Neuronal stem cell (in vitro differentiated cells): Measurements from ENCODE around the gene UNC5C.
A peak's percentile ranks its signal among the peaks of the same experiment; 100 is the strongest.

ENCODE experiments used
- DNase-seq: peaks from one replicate; pipeline ENCODE4 v3.0.0-alpha.2; 2013; ENCODE audit warnings: low spot score
- H2AFZ ChIP-seq: one replicate; pipeline ENCODE4 v1.6.1; 2013; ENCODE audit warnings: mild to moderate bottlenecking, low read length, inconsistent platforms
- H2AK5ac ChIP-seq: 2 replicates; pipeline ENCODE4 v1.6.1; 2013; ENCODE audit warnings: low read depth, mild to moderate bottlenecking, inconsistent platforms, low read length, moderate library complexity, mixed read lengths
- H2BK120ac ChIP-seq: 2 replicates; pipeline ENCODE4 v1.6.1; 2013; ENCODE audit warnings: low read depth, mild to moderate bottlenecking, inconsistent platforms, low read length, moderate library complexity, mixed read lengths
- H2BK12ac ChIP-seq: one replicate; pipeline ENCODE4 v1.6.1; 2013; ENCODE audit warnings: low read length, inconsistent platforms
- H2BK15ac ChIP-seq: 2 replicates; pipeline ENCODE4 v1.6.1; 2013; ENCODE audit warnings: mild to moderate bottlenecking, low read length, inconsistent platforms, mixed read lengths
- H2BK5ac ChIP-seq: one replicate; pipeline ENCODE4 v1.6.1; 2013; ENCODE audit warnings: inconsistent platforms, mild to moderate bottlenecking, low read length, moderate library complexity
- H3K14ac ChIP-seq: one replicate; pipeline ENCODE4 v1.6.1; 2013; ENCODE audit warnings: low read length, inconsistent platforms
- H3K18ac ChIP-seq: 2 replicates; pipeline ENCODE4 v1.6.1; 2013; ENCODE audit warnings: low read length, inconsistent platforms
- H3K23ac ChIP-seq: 2 replicates; pipeline ENCODE4 v1.6.1; 2013; ENCODE audit warnings: low read depth, mild to moderate bottlenecking, mixed read lengths, low read length, inconsistent platforms; ENCODE audit not compliant: poor library complexity
- H3K27ac ChIP-seq: replicated peaks from 3 replicates; pipeline ENCODE4 v1.5.1; 2013; ENCODE audit warnings: low read length, inconsistent platforms
- H3K27me3 ChIP-seq, 3 experiments: 2 replicates each; pipeline ENCODE4 v1.6.1; 2013; ENCODE audit warnings: low read length in 3 of 3, mild to moderate bottlenecking in 2 of 3, inconsistent platforms in 1 of 3, low read depth in 1 of 3, mixed read lengths in 1 of 3, moderate library complexity in 1 of 3; ENCODE audit not compliant: control insufficient read depth in 3 of 3, insufficient read depth in 3 of 3
- H3K36me3 ChIP-seq, 2 donors: replicated peaks in 1 of 2; 2 replicates each; pipeline ENCODE4 v1.6.1; 2013; ENCODE audit warnings: low read length in 2 of 2; ENCODE audit not compliant: control insufficient read depth in 2 of 2, insufficient read depth in 2 of 2
- H3K4ac ChIP-seq: 2 replicates; pipeline ENCODE4 v1.6.1; 2013; ENCODE audit warnings: inconsistent platforms, mild to moderate bottlenecking, low read length, moderate library complexity
- H3K4me1 ChIP-seq, 2 donors: 1 replicate in 1 of 2; 2 replicates in 1 of 2; pipeline ENCODE4 v1.6.1; 2013; ENCODE audit warnings: low read length in 2 of 2, low read depth in 1 of 2; ENCODE audit not compliant: control insufficient read depth in 2 of 2, insufficient read depth in 1 of 2
- H3K4me2 ChIP-seq: one replicate; pipeline ENCODE4 v1.6.1; 2013; ENCODE audit warnings: mild to moderate bottlenecking, low read length, inconsistent platforms; ENCODE audit not compliant: insufficient read depth, poor library complexity, severe bottlenecking
- H3K4me3 ChIP-seq, 2 donors: 2 replicates each; pipeline ENCODE4 v1.5.1; 2013; ENCODE audit warnings: low read length in 2 of 2, mild to moderate bottlenecking in 2 of 2, inconsistent platforms in 1 of 2, moderate library complexity in 1 of 2
- H3K79me1 ChIP-seq: one replicate; pipeline ENCODE4 v1.6.1; 2013; ENCODE audit warnings: low read depth, mild to moderate bottlenecking, inconsistent platforms, low read length, moderate library complexity
- H3K9ac ChIP-seq: one replicate; pipeline ENCODE4 v1.6.1; 2013; ENCODE audit warnings: mild to moderate bottlenecking, low read depth, low read length, inconsistent platforms; ENCODE audit not compliant: poor library complexity
- H3K9me3 ChIP-seq, 2 donors: replicated peaks in 1 of 2; 2 replicates each; pipeline versions ENCODE3 to v1.6.1; 2013; ENCODE audit warnings: low read length in 2 of 2, mild to moderate bottlenecking in 2 of 2, inconsistent platforms in 1 of 2, low read depth in 1 of 2, mixed read lengths in 1 of 2, moderate library complexity in 1 of 2; ENCODE audit not compliant: control insufficient read depth in 2 of 2, insufficient read depth in 1 of 2
- H4K8ac ChIP-seq: one replicate; pipeline ENCODE4 v1.6.1; 2013; ENCODE audit warnings: low read depth, mild to moderate bottlenecking, inconsistent platforms, low read length, moderate library complexity
- H4K91ac ChIP-seq: one replicate; pipeline ENCODE4 v1.6.1; 2013; ENCODE audit warnings: low read length, low read depth, mild to moderate bottlenecking, inconsistent platforms; ENCODE audit not compliant: poor library complexity
- WGBS, 2 donors: extraction: QIAGEN DNeasy Blood & Tissue Kit; methylation state at CpG; one replicate each; pipeline ENCODE4 v1.1.7; 2013; ENCODE audit warnings: missing lambda C conversion rate in 2 of 2, mixed read lengths in 1 of 2; ENCODE audit not compliant: insufficient read length in 2 of 2, insufficient replicate concordance in 1 of 2; ENCODE audit errors: extremely low coverage in 2 of 2; 5-methylcytosine and 5-hydroxymethylcytosine counted together

UNC5C gene

DNA sequence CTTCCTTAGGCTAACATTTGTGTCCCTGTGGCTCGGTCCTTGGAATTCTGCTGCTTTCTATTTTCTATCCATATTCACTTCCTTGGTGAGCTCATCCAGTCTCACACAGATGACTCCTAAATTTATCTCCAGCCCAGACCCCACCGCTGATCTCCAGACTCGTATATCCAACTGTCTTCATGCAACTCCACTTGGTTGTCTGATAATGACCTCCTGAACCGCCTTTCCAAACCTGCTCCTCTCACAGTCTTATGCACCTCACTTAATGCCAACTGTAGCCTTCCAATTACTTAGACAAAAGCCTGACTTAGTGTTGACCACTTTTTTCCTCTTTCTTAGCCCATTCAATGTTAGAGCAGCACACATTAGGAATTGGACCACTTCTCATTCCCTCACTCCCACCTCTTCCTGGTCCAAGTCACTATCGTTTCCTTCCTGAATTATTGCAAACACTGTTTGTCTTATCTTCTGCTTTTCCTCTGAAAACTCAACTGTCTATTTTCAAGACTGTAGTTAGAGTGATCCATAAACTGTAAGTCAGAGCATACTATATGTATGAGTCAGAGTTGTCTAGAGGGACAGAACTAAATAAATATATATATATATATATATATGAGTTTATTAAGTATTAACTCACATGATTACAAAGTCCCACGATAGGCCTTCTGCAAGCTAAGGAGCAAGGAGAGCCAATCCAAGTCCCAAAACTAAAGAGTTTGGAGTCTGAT is 292.5 kb downstream of the UNC5C start:
- Histone ChIP-seq H3K14ac (no peak overlapping the region), H4K8ac (no peak overlapping the region), H3K27me3 (no peaks in the 10 kb centered on the region), H3K27ac (no peak overlapping the region), H2BK5ac (no peak overlapping the region), H3K9ac (no peak overlapping the region), H3K18ac (no peak overlapping the region), H2BK12ac (no peak overlapping the region), H3K4me1 (peaks cover 0 to 3% of the 10 kb centered on the region in 2 donors), H3K23ac (no peak overlapping the region), H3K4me2 (no peak overlapping the region), H3K36me3 (no peaks in the 10 kb centered on the region), H2AFZ (peak overlapping the region; percentile 31), H2BK120ac (no peak overlapping the region), H3K79me1 (no peaks in the 10 kb centered on the region), H3K4ac (no peak overlapping the region), H2AK5ac (no peak overlapping the region), H3K9me3 (no peaks in the 10 kb centered on the region), H3K4me3 (no peak overlapping the region), H2BK15ac (no peak overlapping the region), H4K91ac (no peak overlapping the region)
- WGBS, 2 donors = no CpG with 5 or more reads among the region's 6 CpGs
- DNase-seq = no peak

DNA sequence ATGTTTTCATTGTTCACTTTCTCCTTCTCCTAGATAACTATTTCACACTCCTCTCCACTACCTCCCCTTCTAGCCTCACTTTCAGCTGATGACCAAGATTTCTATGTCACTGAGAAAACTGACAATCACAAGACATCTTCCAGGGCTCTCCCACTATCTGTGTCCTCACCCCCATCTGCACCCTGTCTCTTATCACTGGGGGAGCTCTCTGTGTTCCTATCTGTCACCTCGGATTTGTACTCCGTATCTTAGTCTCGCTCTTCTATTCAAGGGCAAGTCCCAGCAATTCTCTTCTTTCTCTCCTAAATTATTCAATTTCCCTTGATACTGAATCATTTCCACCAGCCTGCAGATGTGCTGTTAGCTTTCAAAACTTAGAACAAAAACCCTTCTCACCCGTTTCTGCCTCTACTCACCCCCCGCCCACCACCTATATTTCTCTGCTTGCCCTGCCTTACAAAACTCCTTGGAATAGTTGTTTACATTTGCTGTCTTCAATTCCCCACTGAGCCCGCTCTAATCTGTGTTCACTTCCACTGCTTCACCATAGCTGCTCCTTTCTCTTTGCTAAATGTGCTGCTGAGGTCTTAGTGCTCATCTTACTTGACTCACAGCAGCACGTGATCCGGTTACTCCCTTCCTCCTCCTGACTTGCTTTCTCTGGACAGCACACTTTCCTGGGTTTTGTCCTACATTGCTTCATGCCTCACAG is 293.2 kb downstream of the UNC5C start:
- no peak overlapping the region for H3K4me3 ChIP-seq
- no peak overlapping the region for H2BK5ac ChIP-seq
- no peak overlapping the region for H3K4me2 ChIP-seq
- H2AFZ ChIP-seq = peak overlapping the region; percentile 31
- H2BK120ac ChIP-seq = no peak overlapping the region
- H2BK12ac ChIP-seq = no peak overlapping the region
- H3K9me3 ChIP-seq = no peaks in the 10 kb centered on the region
- H3K79me1 ChIP-seq = no peaks in the 10 kb centered on the region
- no peak overlapping the region for H3K4ac ChIP-seq
- WGBS, 2 donors = no CpG with 5 or more reads among the region's 8 CpGs
- no peak for DNase-seq
- no peak overlapping the region for H3K14ac ChIP-seq
- H2AK5ac ChIP-seq = no peak overlapping the region
- no peak overlapping the region for H2BK15ac ChIP-seq
- no peak overlapping the region for H3K27ac ChIP-seq
- H4K8ac ChIP-seq = no peak overlapping the region
- H3K9ac ChIP-seq = no peak overlapping the region
- no peak overlapping the region for H3K23ac ChIP-seq
- H3K18ac ChIP-seq = no peak overlapping the region
- H3K4me1 ChIP-seq = peaks cover 0 to 3% of the 10 kb centered on the region in 2 donors
- H3K36me3 ChIP-seq = no peaks in the 10 kb centered on the region
- no peak overlapping the region for H4K91ac ChIP-seq
- H3K27me3 ChIP-seq = no peaks in the 10 kb centered on the region

DNA sequence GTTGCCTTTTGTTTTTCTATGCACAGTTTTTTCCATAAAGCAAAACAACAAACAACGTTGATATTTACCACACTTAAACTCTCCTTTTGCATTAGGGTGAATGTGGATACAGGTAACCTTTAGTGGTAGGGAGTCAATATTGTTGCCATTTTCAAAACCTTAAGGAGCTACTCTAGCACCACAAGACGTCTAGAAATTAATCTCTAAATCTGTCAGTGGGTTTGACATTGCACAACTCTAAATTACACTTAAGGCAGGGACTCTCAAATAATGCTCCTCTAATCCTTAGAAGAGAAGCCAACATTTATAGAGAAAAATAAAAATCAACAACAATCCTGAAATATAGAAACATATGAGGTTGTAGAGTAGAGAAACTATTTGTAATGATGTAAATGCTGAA is 297.2 kb downstream of the UNC5C start:
- no peak overlapping the region for H2BK5ac ChIP-seq
- H2AFZ ChIP-seq = no peak overlapping the region
- H3K18ac ChIP-seq = no peak overlapping the region
- H3K9ac ChIP-seq = no peak overlapping the region
- no peaks in the 10 kb centered on the region for H3K79me1 ChIP-seq
- no peak overlapping the region for H2AK5ac ChIP-seq
- H3K14ac ChIP-seq = no peak overlapping the region
- DNase-seq = no peak
- no peak overlapping the region for H2BK15ac ChIP-seq
- H4K91ac ChIP-seq = no peak overlapping the region
- no CpG with 5 or more reads among the region's 2 CpGs for WGBS, 2 donors
- peaks cover 0 to 3% of the 10 kb centered on the region in 2 donors for H3K4me1 ChIP-seq
- no peak overlapping the region for H2BK120ac ChIP-seq
- no peak overlapping the region for H3K4me2 ChIP-seq
- H3K27ac ChIP-seq = no peak overlapping the region
- no peaks in the 10 kb centered on the region for H3K9me3 ChIP-seq
- no peak overlapping the region for H2BK12ac ChIP-seq
- no peak overlapping the region for H3K4ac ChIP-seq
- H3K27me3 ChIP-seq = no peaks in the 10 kb centered on the region
- H3K23ac ChIP-seq = no peak overlapping the region
- H3K36me3 ChIP-seq = peaks cover 0 to 4% of the 10 kb centered on the region in 2 donors
- no peak overlapping the region for H3K4me3 ChIP-seq
- no peak overlapping the region for H4K8ac ChIP-seq

DNA sequence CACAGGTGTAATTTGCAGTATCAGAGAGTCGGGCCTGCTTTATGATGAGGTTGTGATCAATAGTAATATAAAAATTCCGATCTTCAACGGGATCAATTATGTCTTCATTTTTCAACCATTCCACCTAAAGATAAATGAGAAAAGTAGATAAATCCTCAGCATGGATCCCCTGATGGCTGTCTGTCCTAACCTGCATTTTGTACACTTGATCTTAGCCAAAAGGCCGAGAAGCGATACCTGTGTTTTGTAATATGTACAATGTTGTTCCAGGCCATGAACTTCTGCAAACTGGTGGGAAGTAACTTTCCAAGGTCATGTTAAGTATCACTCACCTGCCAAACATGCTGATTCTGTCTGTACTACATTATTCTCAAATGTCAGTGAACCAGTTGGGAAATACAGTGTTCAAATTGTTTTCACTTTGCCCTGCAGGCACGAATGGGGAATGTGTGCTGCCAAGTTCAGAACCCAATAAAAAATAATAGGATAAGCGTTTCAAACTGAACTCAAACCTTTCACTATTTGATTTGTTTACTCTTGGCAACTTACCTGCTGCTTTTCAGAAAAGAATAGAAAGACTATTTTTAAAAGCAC is 298.1 kb downstream of the UNC5C start:
- no CpG with 5 or more reads among the region's 7 CpGs for WGBS, 2 donors
- H3K18ac ChIP-seq = no peak overlapping the region
- H2AFZ ChIP-seq = no peak overlapping the region
- H3K79me1 ChIP-seq = no peaks in the 10 kb centered on the region
- no peak overlapping the region for H3K23ac ChIP-seq
- no peak overlapping the region for H2BK120ac ChIP-seq
- H3K36me3 ChIP-seq = peaks cover 0 to 4% of the 10 kb centered on the region in 2 donors
- H3K14ac ChIP-seq = no peak overlapping the region
- no peaks in the 10 kb centered on the region for H3K9me3 ChIP-seq
- no peak overlapping the region for H2AK5ac ChIP-seq
- H3K4ac ChIP-seq = no peak overlapping the region
- H3K27ac ChIP-seq = no peak overlapping the region
- H2BK5ac ChIP-seq = no peak overlapping the region
- H2BK12ac ChIP-seq = no peak overlapping the region
- no peaks in the 10 kb centered on the region for H3K27me3 ChIP-seq
- H2BK15ac ChIP-seq = no peak overlapping the region
- H4K8ac ChIP-seq = no peak overlapping the region
- DNase-seq = no peak
- no peak overlapping the region for H4K91ac ChIP-seq
- peaks cover 0 to under 1% of the 10 kb centered on the region in 2 donors for H3K4me1 ChIP-seq
- no peak overlapping the region for H3K4me2 ChIP-seq
- H3K4me3 ChIP-seq = no peak overlapping the region
- no peak overlapping the region for H3K9ac ChIP-seq
